Thoracic aorta (tissue), 2 donors: ENCODE results near the gene NEGR1. TPM values are rescaled to one million over a fixed set of nuclear protein-coding genes. Genes with fewer than 3 reads are reported as not detected.

Experiments
- ATAC-seq: fragments of 150-250 bp; one replicate; pipeline ENCODE4 v1.8.0; 2017; ENCODE audit warnings: low read depth; ENCODE audit not compliant: insufficient number of reproducible peaks, low FRiP score
- DNase-seq: peaks from one replicate; pipeline ENCODE4 v3.0.0-alpha.2; 2020; ENCODE audit warnings: low spot score
- H3K27ac ChIP-seq, 2 donors: fragments of 200-600 bp; sonication (generic); 1 replicate in 1 of 2; 2 replicates in 1 of 2; pipeline ENCODE4 v1.5.1; 2016; ENCODE audit warnings: mild to moderate bottlenecking in 2 of 2, moderate library complexity in 2 of 2
- H3K27me3 ChIP-seq: fragments of 200-600 bp; sonication (generic); replicated peaks from 2 replicates; pipeline ENCODE4 v1.6.0; 2016; ENCODE audit warnings: mild to moderate bottlenecking; ENCODE audit not compliant: insufficient read depth
- H3K36me3 ChIP-seq: fragments of 200-600 bp; sonication (generic); one replicate; pipeline ENCODE4 v1.5.1; 2016
- H3K4me1 ChIP-seq, 2 donors: fragments of 200-600 bp; sonication (generic); 1 replicate in 1 of 2; 2 replicates in 1 of 2; pipeline versions ENCODE4 v1.5.1 to v1.6.0; 2016; ENCODE audit warnings: low read depth in 2 of 2, mild to moderate bottlenecking in 1 of 2; ENCODE audit not compliant: control insufficient read depth in 1 of 2
- H3K4me3 ChIP-seq: fragments of 200-600 bp; sonication (generic); 2 replicates; pipeline ENCODE4 v1.5.1; 2016; ENCODE audit warnings: mild to moderate bottlenecking
- H3K9me3 ChIP-seq: fragments of 200-600 bp; sonication (generic); 2 replicates; pipeline ENCODE4 v1.5.1; 2016
- CTCF ChIP-seq: fragments of 200-600 bp; sonication (generic); IDR thresholded peaks from one replicate; pipeline ENCODE4 v1.5.1; 2019; ENCODE audit warnings: antibody characterized with exemption
- total RNA-seq, 2 donors: library from RNA; depleted of rRNA; stranded (reverse); fragments of >200 nt; gene quantifications; one replicate each; pipeline versions ENCODE4 v1.1.0 to v1.2.3, GENCODE V29; 2016

The NEGR1 gene
- total RNA-seq, 2 donors from 2014 or later: 10.4 to 14.4 TPM

GRCh38 chr1:71743862-71744261 is 538.5 kb downstream of the NEGR1 start:
- no peak for TF ChIP-seq CTCF
- DNase-seq (no peak), ATAC-seq (no peak)
- H3K27me3 ChIP-seq: no peaks in the 10 kb centered on the region
- no peaks in the 10 kb centered on the region for H3K9me3 ChIP-seq
- no peaks in the 10 kb centered on the region for H3K36me3 ChIP-seq
- H3K4me3 ChIP-seq: no peak overlapping the region
- H3K27ac ChIP-seq: no peak overlapping the region
- H3K4me1 ChIP-seq: no peaks in the 10 kb centered on the region

- ATAC-seq: no peak
- no peak overlapping the region for H3K27ac ChIP-seq
Observed at GRCh38 chr1:71738910-71739309, 543.4 kb downstream of the NEGR1 start.

GRCh38 chr1:71738256-71738655 is 544.1 kb downstream of the NEGR1 start:
- H3K27me3 ChIP-seq: no peaks in the 10 kb centered on the region
- no peak overlapping the region for H3K27ac ChIP-seq
- no peak for ATAC-seq
- H3K4me1 ChIP-seq: no peaks in the 10 kb centered on the region
- DNase-seq: no peak
- H3K9me3 ChIP-seq: no peaks in the 10 kb centered on the region
- H3K4me3 ChIP-seq: no peak overlapping the region
- no peak for TF ChIP-seq CTCF
- no peaks in the 10 kb centered on the region for H3K36me3 ChIP-seq

More at GRCh38 chr1:71738910-71739309, 543.4 kb downstream of the NEGR1 start:
- Histone ChIP-seq H3K4me3 (no peak overlapping the region), H3K9me3 (no peaks in the 10 kb centered on the region), H3K27me3 (no peaks in the 10 kb centered on the region), H3K36me3 (no peaks in the 10 kb centered on the region), H3K4me1 (no peaks in the 10 kb centered on the region)
- no peak for DNase-seq
- TF ChIP-seq CTCF: no peak

GRCh38 chr1:71737768-71738167 is 544.6 kb downstream of the NEGR1 start:
- no peaks in the 10 kb centered on the region for H3K9me3 ChIP-seq
- TF ChIP-seq CTCF: no peak
- no peaks in the 10 kb centered on the region for H3K27me3 ChIP-seq
- ATAC-seq: no peak
- no peak overlapping the region for H3K27ac ChIP-seq
- H3K36me3 ChIP-seq: no peaks in the 10 kb centered on the region
- no peak overlapping the region for H3K4me3 ChIP-seq
- DNase-seq: no peak
- no peaks in the 10 kb centered on the region for H3K4me1 ChIP-seq

- no peak for DNase-seq
- H3K9me3 ChIP-seq: no peaks in the 10 kb centered on the region
- H3K4me1 ChIP-seq: no peaks in the 10 kb centered on the region
- ATAC-seq: no peak
- no peaks in the 10 kb centered on the region for H3K36me3 ChIP-seq
- H3K27me3 ChIP-seq: no peaks in the 10 kb centered on the region
- no peak overlapping the region for H3K4me3 ChIP-seq
- H3K27ac ChIP-seq: no peak overlapping the region
- TF ChIP-seq CTCF: no peak
Observed at GRCh38 chr1:71733121-71733520, 549.2 kb downstream of the NEGR1 start.
